ENCODE results near the gene NPIPA5. TPM values are rescaled to one million over a fixed set of nuclear protein-coding genes. Genes with fewer than 3 reads are reported as not detected.

Gene NPIPA5
- total and polyA plus RNA-seq, 2 of the 13 experiments (the other 11 are each of a cell fraction or from before 2014, with no cell fraction given): 9.7 to 21.5 TPM

DNA sequence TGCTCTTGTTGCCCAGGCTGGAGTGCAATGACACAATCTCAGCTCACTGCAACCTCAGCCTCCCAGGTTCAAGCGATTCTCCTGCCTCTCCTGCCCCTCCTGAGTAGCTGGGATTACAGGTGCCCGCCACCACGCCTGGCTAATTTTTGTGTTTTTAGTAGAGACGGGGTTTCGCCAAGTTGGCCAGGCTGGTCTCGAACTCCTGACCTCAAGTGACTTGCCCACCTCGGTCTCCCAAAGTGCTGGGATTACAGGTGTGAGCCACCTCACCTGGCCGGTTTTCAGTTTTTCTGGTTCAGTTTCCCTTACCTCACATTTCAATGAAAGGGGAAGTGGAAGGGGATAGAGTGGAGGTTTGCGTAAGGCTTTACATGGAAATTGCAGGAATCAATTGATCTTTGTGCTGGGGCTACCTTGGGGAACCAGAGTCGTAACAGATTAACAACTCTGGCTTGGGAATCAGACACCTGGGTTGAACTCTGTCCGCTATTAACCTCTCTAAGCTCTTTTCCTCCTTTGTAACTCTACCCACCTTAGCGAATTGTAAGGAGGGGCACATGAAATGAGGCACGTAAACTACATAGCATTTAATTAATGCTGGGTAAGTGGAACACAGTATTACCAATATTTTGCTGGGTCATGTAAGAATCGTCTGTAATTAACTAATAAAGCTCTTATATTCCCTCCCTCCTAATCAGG, 20.7 kb upstream of the NPIPA5 start (continued):
- TF ChIP-seq SIX4 (CRISPR knock-in tag; IDR thresholded peaks at IDR 0.05) (peak; percentile 91), SETDB1 (CRISPR knock-in tag; IDR thresholded peaks at IDR 0.05; ENCODE audit: borderline replicate concordance) (no peak), ZFYVE20 (CRISPR knock-in tag; IDR thresholded peaks at IDR 0.05; ENCODE audit: borderline replicate concordance, low read depth) (no peak), ZNF776 (CRISPR knock-in tag; IDR thresholded peaks at IDR 0.05) (no peak), FIP1L1 (IDR thresholded peaks at IDR 0.05; ENCODE audit: borderline replicate concordance, insufficient read depth, low read depth, low read length) (no peak), ELF4 (CRISPR knock-in tag; IDR thresholded peaks at IDR 0.05; ENCODE audit: borderline replicate concordance) (peak; percentile 87), ZNF224 (CRISPR knock-in tag; IDR thresholded peaks at IDR 0.05) (no peak), ZNF280B (CRISPR knock-in tag; IDR thresholded peaks at IDR 0.05; ENCODE audit: borderline replicate concordance) (no peak), ZNF770 (CRISPR knock-in tag; IDR thresholded peaks at IDR 0.05) (no peak), ZZZ3 (CRISPR knock-in tag; IDR thresholded peaks at IDR 0.05; ENCODE audit: borderline replicate concordance) (no peak), ZNF460 (CRISPR knock-in tag; IDR thresholded peaks at IDR 0.05; ENCODE audit: borderline replicate concordance) (peak; percentile 97), RFX3 (CRISPR knock-in tag; IDR thresholded peaks at IDR 0.05) (no peak), ZMYM3 (CRISPR knock-in tag; IDR thresholded peaks at IDR 0.05) (peak; percentile 94), ZNF567 (CRISPR knock-in tag; IDR thresholded peaks at IDR 0.05; ENCODE audit: borderline replicate concordance) (no peak; the same call in 1 of the 2 replicates), WIZ (CRISPR knock-in tag; IDR thresholded peaks at IDR 0.05) (no peak), ZNF263 (CRISPR knock-in tag; IDR thresholded peaks at IDR 0.05) (no peak), KDM4B (CRISPR knock-in tag; IDR thresholded peaks at IDR 0.05) (peak; percentile 76; the same call in 1 of the 2 replicates), DR1 (CRISPR knock-in tag; IDR thresholded peaks at IDR 0.05) (peak; percentile 2; the same call in 1 of the 2 replicates), ATRX (CRISPR knock-in tag; IDR thresholded peaks at IDR 0.05; ENCODE audit: borderline replicate concordance) (no peak), ZGPAT (CRISPR knock-in tag; IDR thresholded peaks at IDR 0.05) (peak; percentile 78)
- TF ChIP-seq, protein P1, sequence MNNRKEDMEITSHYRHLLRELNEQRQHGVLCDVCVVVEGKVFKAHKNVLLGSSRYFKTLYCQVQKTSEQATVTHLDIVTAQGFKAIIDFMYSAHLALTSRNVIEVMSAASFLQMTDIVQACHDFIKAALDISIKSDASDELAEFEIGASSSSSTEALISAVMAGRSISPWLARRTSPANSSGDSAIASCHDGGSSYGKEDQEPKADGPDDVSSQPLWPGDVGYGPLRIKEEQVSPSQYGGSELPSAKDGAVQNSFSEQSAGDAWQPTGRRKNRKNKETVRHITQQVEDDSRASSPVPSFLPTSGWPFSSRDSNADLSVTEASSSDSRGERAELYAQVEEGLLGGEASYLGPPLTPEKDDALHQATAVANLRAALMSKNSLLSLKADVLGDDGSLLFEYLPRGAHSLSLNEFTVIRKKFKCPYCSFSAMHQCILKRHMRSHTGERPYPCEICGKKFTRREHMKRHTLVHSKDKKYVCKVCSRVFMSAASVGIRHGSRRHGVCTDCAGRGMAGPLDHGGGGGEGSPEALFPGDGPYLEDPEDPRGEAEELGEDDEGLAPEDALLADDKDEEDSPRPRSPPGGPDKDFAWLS (CRISPR knock-in tag; IDR thresholded peaks at IDR 0.05; ENCODE audit: borderline replicate concordance): no peak; the same call in 1 of the 2 replicates

All from HepG2 (cell line).